HG03378 (cell line): Measurements from ENCODE around the gene MUL1.

ENCODE experiments used
- ATAC-seq: cut with Tn5 transposase; IDR thresholded peaks from one replicate; pipeline ENCODE4 v1.9.1; 2021; ENCODE audit warnings: mild to moderate bottlenecking, moderate library complexity; ENCODE audit not compliant: unreplicated experiment

MUL1 gene

DNA sequence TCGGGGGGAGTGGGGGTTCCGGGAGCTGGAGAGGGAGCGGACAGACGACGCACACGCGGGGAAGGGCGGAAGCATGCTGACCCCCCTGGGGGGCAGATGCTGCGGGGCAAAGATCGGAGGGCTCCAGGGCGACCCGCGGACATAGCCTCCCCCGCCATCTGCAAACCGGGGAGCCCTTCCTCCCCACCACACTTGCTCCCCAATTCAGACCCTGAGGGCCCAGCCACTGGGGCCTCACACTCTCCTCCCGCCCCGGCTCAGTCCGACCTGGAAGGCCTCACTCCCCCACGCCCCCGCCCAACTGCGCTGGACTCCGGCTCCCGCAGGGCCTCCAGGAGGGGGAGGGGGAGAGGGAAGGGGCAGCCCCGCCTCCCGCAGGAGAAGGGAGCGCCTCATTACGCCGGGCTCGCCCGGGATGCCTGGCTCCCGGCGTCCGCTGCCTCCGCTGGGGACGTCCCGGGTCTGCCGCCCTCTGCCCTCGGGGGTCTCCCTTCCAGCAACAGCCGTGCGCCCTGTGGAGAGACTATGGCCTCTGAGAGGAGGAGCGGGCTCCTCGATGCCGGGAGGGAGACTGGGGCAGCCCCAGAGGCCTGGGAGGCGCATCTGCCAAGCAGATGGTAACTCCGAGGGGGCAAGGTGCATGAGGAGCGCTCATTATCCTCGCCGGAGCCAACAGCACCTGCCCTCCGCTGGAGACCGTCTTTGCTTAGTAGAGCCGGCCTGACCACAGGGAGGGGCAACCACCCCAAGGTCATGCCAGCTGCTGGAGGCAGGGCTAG is 21.3 kb downstream of the MUL1 start:
- no peak for ATAC-seq

DNA sequence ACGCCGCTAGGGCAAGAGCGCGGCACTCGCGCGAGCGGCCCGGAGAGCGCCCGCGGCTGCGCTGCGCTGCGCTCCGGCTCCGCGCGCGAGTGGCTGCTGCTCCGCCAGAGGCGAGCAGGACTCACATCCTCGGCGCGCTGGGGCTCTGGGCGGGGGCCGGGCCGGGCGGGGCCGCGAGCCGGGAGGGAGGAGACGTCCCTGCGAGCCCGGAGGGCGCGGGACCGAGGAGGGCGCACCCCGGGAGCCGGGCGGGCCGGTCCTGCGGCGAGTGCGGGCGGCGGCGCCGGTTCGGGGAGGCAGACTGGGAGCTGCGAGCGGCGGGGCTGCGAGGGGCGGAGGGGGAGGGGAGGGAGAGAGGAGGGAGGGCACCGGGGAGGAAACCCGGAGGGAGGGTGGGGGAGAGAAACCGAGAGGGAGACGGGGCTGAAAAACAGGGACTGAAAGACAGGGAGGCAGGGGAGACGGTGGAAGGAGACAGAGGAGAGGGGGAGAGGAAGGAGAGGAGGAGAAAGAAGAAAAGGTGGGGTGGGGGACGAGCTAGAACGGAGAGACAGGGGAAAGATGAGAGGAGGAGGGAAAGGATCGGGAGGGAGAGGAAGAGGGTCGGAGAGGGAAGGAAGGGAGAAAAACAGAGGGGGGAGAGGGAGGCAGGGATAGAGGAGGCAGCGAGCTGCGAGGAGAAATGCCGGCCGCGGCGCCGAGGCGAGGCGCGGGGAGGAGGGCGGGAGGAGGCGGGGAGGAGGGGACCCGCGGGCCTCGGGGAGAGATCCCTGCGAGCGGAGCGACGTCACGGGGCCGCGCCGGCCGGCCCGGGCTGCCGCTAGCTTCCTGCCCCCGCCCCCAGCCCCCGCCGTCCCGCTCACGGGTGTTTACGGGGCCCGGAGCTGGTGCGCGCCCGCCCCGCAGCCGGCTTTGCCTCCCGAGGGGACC is 22.2 kb downstream of the MUL1 start, which contains the start of gene CAMK2N1:
Gene CAMK2N1 (minus strand): TSS at position 684 of the 930 bp plus-strand sequence. CDS start 831 bp downstream, outside the sequence.
- ATAC-seq = no peak

DNA sequence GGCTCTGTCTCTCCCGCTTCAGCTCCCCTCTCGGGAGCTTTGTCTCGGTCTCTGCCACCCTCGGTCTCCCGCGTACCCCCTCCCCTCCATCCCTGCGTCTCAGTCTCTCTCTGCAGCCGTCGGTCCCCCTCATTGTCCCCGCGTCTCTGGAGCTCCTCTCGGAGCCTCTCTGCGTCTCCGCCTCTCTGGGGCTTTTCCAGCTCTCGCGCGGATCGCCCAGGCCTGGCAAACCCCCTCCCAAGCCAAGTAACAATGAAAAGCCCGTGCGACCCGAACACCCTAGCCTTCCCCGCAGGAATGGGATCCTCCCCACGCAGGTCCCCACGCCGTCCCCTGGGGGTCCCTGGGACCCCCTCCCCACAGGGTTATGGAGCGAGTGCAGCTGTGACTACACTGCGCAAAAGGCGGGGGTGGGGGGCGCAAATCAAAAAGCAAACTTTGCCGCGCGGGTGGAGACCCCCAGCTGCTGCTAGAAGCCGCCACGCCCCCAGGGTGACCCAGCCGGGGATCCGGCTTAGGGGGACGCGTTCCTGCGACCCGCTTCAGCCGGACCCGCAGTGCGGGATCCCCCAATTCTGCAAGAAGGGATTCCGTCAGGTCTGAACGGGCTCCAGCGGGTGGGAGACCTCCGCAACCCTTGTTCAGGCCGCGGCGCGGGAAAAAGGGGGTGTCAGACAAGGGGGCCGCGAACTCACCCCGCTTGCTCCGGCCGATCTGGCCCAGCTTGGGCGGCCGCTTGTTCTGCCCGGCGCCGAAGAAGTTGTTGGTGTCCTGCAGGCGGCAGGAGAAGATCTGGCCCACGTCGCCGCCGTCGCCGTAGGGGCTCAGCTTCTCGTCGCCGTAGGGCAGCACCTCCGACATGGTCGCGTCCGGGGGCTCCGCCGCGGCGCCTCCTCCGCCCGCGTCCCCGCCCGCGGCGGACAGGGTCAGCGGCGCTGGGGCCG is 23.2 kb downstream of the MUL1 start:
- no peak for ATAC-seq

DNA sequence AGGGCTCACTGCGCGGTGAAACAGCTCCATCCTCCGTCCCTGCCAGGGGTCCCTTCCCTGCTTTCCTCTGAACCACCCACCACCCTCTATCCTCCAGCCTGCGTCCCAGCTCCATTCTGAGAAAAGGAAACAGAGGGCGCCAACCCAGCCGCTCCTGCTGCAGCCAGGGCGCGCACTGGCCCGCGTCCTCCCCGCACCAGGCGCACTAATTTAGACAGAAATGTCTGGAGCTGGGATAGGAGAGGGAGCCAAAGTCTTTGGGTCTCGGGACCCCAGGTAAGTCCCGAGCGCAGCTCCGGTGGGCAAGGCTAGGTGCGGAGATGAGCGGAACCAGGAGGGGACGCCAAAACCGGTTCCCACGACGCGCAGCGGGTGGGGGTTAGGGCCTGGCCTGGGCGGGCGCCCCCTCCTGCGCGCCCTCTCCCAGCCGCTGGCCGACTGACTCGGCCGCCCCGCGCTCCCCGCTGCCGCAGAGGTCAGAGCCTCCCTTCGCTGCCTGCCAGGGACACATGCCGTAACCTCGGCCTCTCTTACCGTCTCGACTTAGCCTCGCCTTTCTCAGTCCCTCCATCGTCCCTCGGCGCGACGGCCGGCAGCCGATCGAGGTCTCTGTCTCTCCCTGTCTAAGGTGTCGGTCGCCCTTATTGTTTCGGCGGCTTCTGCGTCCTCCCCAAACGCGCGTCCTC is 24.0 kb downstream of the MUL1 start:
- ATAC-seq = no peak

DNA sequence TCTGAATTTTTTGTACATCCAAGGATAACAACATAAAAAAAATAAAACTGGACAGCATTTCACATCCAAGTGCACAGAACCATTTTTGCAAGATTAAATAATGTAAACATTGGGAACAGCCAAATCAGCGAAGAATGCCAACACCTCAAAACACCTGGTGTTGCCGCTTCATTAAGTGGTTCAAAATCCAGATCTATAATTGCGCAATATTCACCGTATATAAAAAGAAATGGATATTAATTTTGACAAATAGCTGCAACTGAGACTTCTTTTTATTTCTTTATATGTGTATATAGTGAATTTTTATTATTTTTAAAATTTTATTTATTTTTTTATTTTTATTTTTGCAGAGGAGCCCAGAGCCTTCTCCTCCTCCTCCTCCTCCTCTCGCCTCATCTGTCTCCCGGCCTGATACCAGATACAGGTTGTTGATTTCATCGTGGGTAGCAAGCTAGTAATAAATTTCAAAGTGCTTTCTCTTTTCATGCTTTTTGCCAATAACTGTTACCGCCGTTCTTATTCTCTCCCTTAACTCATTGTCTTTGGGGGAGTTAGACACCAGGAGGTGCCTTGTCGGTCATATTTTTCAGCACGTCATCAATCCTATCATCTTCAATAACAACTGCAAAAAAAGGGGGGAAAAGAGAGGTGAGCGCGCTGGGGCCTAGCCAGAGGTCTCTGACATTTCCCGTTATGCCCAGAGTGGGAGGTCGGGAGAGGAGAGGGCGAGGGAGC is 24.7 kb downstream of the MUL1 start:
- no peak for ATAC-seq

DNA sequence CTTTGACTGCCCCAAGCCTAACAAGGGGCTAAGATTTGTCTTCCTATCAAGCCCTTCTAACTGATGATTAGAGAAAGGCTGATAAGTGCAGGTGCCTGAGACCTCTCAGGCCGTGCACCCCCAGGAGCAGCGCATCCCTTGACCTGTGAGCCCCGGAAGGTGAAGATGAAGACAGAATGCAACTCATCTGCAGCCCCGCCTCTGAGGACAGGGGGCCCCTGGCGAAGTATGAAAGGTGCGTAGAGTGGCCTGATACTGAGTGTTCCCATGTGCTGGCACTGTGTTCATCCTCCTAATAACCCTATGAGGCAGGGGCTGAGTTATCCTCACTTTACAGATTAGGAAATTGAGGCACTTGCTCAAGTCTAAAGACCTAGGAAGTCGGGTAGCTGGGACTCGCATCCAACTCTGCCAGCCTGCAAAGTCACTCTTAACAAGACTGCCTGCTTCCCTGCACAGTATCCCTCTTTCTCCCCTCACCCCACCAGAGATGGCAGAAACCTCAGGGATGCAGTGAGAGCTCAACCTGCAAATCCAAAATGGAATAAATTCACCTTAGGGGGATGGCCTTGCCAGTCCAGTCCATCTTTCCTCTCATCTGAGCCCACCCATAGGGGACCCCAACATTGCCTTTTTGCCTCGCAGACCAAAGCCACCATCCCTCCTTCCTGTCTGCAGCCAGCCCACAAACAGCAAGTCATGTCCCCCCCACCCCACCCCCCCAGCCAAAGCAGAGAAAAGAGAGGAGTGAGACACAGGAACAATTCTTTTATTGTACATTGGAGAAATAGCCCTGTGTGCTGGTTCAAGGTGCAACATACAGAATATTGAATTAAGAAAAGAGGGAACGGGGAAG is 26.1 kb downstream of the MUL1 start:
- ATAC-seq = no peak

DNA sequence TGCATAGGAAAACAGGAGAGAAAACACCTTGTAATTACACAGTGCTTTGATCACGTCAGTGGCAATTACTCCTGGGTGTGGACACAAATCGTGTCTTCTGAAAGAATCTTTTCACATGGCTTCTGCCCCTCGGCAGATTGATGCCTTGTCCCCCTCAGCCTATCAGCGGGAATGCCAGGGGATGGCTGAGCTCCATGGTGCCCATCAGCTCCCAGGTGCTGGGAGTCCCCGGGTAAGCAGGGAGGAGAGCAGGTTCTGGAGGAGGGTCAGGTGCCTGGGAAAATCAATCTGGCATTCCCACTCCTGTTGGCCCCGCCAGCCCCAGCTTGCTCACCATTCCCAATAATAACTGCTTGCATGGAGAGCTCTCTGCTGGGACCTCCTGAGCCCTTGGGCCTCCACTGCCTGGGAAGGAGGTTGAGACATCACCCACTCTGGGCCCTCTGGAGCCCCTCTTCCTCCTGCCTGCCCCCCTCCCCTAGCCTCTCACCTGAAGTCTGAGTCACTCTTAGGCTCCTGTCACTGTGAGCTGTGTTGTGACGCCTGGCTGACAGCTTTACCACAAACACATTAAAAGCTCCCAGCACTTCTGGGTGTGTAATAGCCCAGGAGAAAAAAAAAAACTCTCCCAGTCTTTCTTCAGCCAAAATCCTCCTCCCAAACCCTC is 26.9 kb downstream of the MUL1 start:
- no peak for ATAC-seq

DNA sequence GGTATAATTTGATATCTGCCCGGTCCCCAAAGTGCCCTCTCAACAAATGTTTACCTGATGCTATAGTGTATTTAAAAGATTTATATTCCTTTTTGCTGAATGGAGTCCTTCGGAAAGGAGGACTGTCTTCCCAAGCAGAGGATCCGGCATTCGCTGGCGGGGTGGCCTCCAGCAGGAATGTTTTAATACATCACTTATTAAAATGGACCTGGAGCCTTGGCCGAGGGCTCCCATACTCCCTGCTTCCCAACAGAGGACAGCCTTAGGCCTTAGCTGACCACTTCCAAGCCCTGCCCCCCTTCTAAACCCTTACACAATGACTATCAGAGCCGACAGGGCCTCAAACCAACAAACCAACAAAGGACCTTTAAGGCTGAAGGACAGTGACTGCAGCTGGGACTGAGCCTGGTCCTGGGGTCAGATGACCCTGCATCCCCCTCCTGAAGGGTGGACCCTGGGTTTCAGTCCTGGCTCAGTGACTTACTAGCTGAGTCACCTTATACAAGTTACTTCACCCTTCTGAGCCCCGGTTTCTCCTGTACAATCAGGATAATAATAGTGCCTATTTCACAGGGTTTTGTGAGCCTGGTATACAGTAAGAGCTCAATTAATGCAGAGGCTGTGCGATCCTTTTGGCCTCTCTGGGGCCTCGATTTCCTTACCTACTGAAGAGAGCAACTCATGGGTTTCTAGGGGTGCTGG is 27.6 kb downstream of the MUL1 start:
- no peak for ATAC-seq

DNA sequence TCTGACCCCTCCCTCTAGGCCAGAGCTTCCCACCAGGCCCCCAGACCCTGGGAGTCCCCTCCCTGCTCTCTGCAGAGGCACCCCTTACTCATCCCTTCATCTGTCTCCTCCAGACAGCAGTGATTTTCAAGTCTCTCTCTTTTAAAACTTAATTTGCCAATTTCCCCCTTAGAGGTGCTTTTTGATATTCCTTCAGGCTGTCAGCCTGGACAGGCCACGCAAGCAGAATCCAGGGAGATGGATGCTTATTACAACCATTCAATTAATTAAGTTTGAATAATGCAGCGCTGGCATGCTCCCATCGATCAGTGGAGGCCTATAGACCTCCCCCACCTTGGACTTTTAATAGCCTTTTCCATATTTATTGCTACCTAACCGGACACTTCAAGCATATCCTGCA is 28.1 kb downstream of the MUL1 start:
- no peak for ATAC-seq

DNA sequence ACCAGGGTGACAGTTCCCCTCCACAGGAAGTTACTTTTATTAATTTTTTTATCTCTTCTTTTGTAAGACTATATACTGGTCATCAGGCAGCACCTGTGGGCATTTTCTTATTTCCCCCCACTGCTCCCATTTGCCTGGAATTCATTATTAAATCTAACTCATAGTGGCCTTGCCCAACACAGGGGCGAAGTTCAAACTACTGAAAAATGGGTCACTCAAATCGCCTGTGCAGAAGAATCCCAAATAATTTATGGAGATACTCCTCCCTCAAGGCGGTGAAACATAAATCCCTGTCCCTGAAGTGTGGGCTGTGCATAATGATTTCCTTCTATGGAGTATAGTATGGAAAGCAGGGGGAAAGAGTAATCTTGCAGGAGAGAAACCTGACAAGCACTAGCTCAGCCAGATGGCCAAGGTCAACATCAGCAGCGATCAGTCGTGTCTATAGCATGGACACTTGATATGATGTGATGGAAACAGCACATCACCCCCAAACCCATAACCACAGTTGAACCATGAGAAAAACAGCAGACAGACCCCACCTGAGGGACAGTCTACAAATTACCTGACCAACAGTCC is 29.8 kb downstream of the MUL1 start:
- no peak for ATAC-seq

DNA sequence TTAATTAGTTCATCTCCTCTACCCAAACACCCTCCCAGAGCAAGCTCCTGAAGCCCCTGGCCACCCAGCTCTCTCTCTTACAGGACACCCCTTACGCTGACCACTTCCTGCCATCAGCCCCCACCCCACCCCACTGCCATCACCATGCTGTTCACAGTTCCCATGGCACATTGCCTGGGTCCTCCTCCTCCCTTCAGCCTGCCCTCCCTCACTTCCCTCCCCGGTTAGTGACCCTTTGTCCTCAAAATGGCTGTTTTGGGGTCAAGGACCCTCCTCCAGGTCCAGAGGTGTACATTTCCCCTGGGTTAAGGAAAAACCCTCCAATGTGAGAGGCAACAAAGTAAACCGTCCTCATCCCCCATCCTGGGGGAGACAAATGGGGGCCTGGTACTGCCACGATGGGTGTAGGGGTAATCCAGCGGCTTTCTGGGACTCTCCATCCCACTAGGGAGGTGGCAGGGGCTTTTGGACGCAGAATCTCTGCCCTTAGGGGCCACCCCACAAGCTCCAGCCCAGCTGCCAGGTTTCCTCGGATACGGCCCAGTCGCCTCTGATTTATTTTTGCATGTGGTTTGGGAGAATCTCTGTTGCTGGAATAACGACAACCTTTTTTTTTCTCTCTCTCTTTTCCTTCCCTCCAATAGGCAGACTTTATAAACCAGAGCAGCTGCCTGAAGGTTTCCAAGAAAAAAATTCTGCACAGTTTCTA is 30.4 kb downstream of the MUL1 start:
- no peak for ATAC-seq

DNA sequence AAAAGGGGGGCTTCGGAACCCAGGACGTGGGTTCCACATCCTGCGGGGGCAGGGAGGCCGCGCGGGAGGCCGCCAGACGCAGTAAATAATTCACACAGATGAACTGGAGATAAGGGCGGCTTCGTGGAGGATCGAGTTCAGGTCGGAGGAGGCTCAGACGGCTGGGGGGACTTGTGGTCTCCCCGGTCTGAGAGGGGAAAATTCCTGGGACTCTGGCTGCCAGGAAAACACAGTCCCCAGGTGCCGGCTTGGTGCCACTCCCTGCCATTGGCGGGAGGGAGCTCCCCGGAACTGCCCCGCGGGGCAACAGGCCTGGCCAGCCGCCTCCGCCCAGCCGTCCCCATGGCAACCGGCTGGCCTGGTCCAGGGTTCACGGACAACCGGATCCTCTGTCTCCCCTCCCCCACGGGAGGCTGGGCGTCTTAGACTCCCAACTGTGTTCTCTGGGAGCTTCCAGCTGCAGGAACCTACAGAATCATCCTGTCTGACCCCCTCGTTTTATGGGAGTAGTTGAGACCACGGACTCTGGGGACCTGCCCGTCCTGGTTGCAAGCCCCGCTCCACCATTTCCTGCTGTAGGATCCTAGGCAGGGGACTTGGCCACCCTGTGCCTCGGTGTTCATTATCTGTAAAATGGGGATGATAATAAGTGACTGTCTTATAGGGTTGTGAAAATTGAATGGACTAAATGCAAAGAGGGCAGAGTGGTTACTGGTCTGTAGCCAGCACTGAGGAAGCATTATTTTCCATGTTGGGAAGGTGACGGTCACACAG is 31.5 kb downstream of the MUL1 start:
- no peak for ATAC-seq

DNA sequence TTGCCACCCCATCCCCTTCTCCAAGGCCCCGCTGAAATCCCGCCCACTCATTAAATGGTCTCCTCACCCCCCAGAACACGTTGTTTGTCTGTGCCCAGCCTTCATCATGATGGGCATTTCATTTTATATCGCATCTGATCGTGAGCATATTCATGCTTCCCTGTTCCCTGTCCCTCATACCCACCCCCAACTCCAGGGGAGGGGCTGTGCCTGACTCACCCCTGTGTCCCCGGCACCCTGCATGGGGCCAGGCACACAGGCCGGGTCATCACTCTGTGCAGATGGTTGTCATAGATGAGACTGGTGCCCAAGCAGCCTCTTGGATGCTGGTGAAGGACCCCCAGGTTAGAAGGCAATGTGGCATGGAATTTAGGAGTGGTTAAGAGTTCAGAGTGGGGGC is 33.0 kb downstream of the MUL1 start:
- no peak for ATAC-seq

DNA sequence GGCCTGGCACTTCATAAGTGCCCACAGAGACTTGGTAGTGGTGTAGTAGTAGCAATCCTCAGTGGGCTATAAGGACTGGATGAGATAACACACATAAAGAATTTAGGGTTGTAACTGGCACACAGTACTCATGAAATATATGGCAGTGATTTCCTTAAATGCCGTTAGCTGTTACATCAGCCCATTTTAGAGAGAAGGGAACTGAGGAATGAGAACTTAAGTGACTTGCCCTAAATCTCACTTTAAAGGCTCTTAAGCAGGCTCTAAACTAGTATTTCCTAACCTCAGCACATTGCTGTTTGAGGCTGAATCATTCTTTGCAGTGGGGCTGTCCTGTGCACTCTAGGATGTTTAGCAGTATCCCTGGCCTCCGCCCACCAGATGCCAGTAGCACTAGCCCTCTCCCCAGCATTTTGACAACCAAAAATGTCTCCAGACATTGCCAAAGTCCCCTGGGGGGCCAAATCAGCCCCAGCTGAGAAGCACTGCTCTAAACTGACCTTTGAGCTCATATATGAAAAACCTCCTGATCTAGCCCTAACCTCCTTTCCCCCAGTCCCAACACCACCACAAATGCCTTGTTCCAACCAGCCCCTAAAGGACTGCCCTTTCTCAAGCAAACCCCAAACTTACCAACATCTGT is 33.5 kb downstream of the MUL1 start:
- no peak for ATAC-seq

DNA sequence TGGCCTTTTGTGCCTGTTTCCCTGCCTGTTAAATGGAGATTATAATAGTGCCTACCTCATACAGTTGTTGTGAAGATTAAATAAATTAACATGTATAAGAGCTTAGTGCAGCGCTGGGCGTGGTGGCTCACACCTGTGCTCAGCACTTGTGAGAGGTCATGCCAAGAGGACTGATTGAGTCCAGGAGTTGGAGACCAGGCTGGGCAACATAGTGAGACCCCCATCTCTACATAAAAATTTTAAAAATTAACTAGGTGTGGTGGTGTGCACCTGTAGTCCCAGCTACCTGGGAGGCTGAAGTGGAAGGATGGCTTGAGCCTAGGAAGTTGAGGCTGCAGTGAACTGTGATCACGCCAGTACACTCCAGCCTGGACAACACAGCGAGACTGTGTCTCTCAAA is 34.1 kb downstream of the MUL1 start:
- no peak for ATAC-seq
